ENCODE data around the gene APC. TPM values are rescaled to one million over a fixed set of nuclear protein-coding genes. Genes with fewer than 3 reads are reported as not detected.

Gene APC
- total and polyA plus RNA-seq, 2 of the 13 experiments (the other 11 are each of a cell fraction or from before 2014, with no cell fraction given) = 6.1 to 19.0 TPM

DNA sequence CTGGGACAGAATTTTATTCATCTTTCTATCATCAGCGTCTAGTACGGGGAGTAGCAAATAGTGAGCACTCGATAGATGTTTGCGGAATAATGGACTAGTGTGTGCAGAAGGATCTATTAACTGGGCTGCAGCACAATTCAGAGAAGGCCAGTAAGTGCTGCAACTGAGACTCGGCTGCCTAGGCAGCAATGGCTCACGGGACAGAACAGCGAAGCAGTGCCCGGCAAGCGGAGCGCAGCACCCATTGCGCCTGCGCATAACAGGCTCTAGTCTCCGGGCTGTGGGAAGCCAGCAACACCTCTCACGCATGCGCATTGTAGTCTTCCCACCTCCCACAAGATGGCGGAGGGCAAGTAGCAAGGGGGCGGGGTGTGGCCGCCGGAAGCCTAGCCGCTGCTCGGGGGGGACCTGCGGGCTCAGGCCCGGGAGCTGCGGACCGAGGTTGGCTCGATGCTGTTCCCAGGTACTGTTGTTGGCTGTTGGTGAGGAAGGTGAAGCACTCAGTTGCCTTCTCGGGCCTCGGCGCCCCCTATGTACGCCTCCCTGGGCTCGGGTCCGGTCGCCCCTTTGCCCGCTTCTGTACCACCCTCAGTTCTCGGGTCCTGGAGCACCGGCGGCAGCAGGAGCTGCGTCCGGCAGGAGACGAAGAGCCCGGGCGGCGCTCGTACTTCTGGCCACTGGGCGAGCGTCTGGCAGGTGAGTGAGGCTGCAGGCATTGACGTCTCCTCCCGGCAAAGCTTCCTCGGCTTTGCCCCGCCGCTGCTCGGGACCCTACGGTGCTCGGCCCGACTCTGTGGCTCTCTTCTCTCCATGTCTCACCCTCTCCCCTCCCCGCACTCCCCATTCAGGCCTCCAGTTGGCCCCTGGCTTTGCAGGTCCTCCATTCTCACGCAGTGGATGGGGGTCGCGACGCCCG lies 30.2 kb upstream of the APC start (continued):
- TF ChIP-seq KDM3A (CRISPR knock-in tag; IDR thresholded peaks at IDR 0.05; ENCODE audit: low read depth) (peak; percentile 12; the same call in 1 of the 2 replicates), STAT5B (CRISPR knock-in tag; IDR thresholded peaks at IDR 0.05) (0 out of 2 replicates have a peak, but pooled peaks have one; percentile 19), NKX3-1 (CRISPR knock-in tag; IDR thresholded peaks at IDR 0.05) (peak; percentile 75; the same call in 1 of the 2 replicates), ZSCAN25 (CRISPR knock-in tag; IDR thresholded peaks at IDR 0.05) (peak; percentile 76; the same call in 1 of the 2 replicates), ZFP90 (CRISPR knock-in tag; IDR thresholded peaks at IDR 0.05; ENCODE audit: borderline replicate concordance) (peak; percentile 63; the same call in 1 of the 2 replicates), JUN (CRISPR knock-in tag; IDR thresholded peaks at IDR 0.05) (no peak), PHF8 (CRISPR knock-in tag; IDR thresholded peaks at IDR 0.05) (peak; percentile 97), SP1 (IDR thresholded peaks at IDR 0.05) (no peak), SP1 (CRISPR knock-in tag; IDR thresholded peaks at IDR 0.05) (peak; percentile 55; the same call in 1 of the 2 replicates), DMAP1 (CRISPR knock-in tag; IDR thresholded peaks at IDR 0.05) (peak; percentile 64), ZNF260 (CRISPR knock-in tag; IDR thresholded peaks at IDR 0.05; ENCODE audit: borderline replicate concordance, low read depth) (no peak), ZNF883 (CRISPR knock-in tag; IDR thresholded peaks at IDR 0.05; ENCODE audit: not compliant biosample characterization) (no peak)
- TF ChIP-seq, protein P1, sequence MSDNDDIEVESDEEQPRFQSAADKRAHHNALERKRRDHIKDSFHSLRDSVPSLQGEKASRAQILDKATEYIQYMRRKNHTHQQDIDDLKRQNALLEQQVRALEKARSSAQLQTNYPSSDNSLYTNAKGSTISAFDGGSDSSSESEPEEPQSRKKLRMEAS (IDR thresholded peaks at IDR 0.05) = peak; percentile 60
- TF ChIP-seq, protein P2, sequence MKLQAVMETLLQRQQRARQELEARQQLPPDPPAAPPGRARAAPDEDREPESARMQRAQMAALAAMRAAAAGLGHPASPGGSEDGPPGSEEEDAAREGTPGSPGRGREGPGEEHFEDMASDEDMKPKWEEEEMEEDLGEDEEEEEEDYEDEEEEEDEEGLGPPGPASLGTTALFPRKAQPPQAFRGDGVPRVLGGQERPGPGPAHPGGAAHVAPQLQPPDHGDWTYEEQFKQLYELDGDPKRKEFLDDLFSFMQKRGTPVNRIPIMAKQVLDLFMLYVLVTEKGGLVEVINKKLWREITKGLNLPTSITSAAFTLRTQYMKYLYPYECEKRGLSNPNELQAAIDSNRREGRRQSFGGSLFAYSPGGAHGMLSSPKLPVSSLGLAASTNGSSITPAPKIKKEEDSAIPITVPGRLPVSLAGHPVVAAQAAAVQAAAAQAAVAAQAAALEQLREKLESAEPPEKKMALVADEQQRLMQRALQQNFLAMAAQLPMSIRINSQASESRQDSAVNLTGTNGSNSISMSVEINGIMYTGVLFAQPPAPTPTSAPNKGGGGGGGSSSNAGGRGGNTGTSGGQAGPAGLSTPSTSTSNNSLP (IDR thresholded peaks at IDR 0.05; ENCODE audit: low read depth, low read length) = 0 out of 2 replicates have a peak, but pooled peaks have one; percentile 22
- TF ChIP-seq, protein P3, sequence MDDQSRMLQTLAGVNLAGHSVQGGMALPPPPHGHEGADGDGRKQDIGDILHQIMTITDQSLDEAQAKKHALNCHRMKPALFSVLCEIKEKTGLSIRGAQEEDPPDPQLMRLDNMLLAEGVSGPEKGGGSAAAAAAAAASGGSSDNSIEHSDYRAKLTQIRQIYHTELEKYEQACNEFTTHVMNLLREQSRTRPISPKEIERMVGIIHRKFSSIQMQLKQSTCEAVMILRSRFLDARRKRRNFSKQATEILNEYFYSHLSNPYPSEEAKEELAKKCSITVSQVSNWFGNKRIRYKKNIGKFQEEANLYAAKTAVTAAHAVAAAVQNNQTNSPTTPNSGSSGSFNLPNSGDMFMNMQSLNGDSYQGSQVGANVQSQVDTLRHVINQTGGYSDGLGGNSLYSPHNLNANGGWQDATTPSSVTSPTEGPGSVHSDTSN (CRISPR knock-in tag; IDR thresholded peaks at IDR 0.05; ENCODE audit: borderline replicate concordance) = no peak
- TF ChIP-seq, protein P4, sequence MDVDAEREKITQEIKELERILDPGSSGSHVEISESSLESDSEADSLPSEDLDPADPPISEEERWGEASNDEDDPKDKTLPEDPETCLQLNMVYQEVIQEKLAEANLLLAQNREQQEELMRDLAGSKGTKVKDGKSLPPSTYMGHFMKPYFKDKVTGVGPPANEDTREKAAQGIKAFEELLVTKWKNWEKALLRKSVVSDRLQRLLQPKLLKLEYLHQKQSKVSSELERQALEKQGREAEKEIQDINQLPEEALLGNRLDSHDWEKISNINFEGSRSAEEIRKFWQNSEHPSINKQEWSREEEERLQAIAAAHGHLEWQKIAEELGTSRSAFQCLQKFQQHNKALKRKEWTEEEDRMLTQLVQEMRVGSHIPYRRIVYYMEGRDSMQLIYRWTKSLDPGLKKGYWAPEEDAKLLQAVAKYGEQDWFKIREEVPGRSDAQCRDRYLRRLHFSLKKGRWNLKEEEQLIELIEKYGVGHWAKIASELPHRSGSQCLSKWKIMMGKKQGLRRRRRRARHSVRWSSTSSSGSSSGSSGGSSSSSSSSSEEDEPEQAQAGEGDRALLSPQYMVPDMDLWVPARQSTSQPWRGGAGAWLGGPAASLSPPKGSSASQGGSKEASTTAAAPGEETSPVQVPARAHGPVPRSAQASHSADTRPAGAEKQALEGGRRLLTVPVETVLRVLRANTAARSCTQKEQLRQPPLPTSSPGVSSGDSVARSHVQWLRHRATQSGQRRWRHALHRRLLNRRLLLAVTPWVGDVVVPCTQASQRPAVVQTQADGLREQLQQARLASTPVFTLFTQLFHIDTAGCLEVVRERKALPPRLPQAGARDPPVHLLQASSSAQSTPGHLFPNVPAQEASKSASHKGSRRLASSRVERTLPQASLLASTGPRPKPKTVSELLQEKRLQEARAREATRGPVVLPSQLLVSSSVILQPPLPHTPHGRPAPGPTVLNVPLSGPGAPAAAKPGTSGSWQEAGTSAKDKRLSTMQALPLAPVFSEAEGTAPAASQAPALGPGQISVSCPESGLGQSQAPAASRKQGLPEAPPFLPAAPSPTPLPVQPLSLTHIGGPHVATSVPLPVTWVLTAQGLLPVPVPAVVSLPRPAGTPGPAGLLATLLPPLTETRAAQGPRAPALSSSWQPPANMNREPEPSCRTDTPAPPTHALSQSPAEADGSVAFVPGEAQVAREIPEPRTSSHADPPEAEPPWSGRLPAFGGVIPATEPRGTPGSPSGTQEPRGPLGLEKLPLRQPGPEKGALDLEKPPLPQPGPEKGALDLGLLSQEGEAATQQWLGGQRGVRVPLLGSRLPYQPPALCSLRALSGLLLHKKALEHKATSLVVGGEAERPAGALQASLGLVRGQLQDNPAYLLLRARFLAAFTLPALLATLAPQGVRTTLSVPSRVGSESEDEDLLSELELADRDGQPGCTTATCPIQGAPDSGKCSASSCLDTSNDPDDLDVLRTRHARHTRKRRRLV (CRISPR knock-in tag; IDR thresholded peaks at IDR 0.05) = 0 out of 2 replicates have a peak, but pooled peaks have one; percentile 39
- TF ChIP-seq, protein P5, sequence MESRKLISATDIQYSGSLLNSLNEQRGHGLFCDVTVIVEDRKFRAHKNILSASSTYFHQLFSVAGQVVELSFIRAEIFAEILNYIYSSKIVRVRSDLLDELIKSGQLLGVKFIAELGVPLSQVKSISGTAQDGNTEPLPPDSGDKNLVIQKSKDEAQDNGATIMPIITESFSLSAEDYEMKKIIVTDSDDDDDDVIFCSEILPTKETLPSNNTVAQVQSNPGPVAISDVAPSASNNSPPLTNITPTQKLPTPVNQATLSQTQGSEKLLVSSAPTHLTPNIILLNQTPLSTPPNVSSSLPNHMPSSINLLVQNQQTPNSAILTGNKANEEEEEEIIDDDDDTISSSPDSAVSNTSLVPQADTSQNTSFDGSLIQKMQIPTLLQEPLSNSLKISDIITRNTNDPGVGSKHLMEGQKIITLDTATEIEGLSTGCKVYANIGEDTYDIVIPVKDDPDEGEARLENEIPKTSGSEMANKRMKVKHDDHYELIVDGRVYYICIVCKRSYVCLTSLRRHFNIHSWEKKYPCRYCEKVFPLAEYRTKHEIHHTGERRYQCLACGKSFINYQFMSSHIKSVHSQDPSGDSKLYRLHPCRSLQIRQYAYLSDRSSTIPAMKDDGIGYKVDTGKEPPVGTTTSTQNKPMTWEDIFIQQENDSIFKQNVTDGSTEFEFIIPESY (CRISPR knock-in tag; IDR thresholded peaks at IDR 0.05) = no peak
